ENCODE data around the gene ARHGEF17. TPM values are rescaled to one million over a fixed set of nuclear protein-coding genes. Genes with fewer than 3 reads are reported as not detected.
A peak's percentile ranks its signal among the peaks of the same experiment; 100 is the strongest.

Gene ARHGEF17
- total RNA-seq, 1 donor from 2014 or later: 193 TPM

GRCh38 chr11:73412308-73412707 is 104.2 kb downstream of the ARHGEF17 start:
- H3K4me3 ChIP-seq: no peak overlapping the region
- peaks cover 0 to 7% of the 10 kb centered on the region in 2 donors for H3K4me1 ChIP-seq
- DNase-seq (ENCODE audit: low spot score in 2 of 2): no peak
- H3K9me3 ChIP-seq: no peaks in the 10 kb centered on the region
- no peak overlapping the region for H3K27ac ChIP-seq
- intact Hi-C loops (cut with DNase I): no loop called here
- no peaks in the 10 kb centered on the region for H3K27me3 ChIP-seq
- peaks cover 15 to 30% of the 10 kb centered on the region in 2 donors for H3K36me3 ChIP-seq
- no peak for TF ChIP-seq CTCF (IDR thresholded peaks at IDR 0.05)

- no peak overlapping the region for H3K27ac ChIP-seq
- DNase-seq (ENCODE audit: low spot score in 2 of 2): no peak
- intact Hi-C loops (cut with DNase I): no loop called here
- H3K9me3 ChIP-seq: no peaks in the 10 kb centered on the region
- H3K36me3 ChIP-seq: peaks cover 10 to 23% of the 10 kb centered on the region in 2 donors
- TF ChIP-seq CTCF (IDR thresholded peaks at IDR 0.05): no peak
- H3K4me3 ChIP-seq: no peak overlapping the region
- no peaks in the 10 kb centered on the region for H3K27me3 ChIP-seq
- peaks cover 0 to 7% of the 10 kb centered on the region in 2 donors for H3K4me1 ChIP-seq
These were observed 105.2 kb downstream of the ARHGEF17 start for GRCh38 chr11:73413256-73413655.

GRCh38 chr11:73414977-73415651 is 107.0 kb downstream of the ARHGEF17 start:
- Histone ChIP-seq H3K27ac (peak overlapping the region; percentile 41 to 51), H3K9me3 (no peaks in the 10 kb centered on the region), H3K4me3 (no peak overlapping the region), H3K27me3 (no peaks in the 10 kb centered on the region), H3K4me1 (peaks cover 0 to 7% of the 10 kb centered on the region in 2 donors), H3K36me3 (peaks cover 0 to 20% of the 10 kb centered on the region in 2 donors)
- no peak for DNase-seq (ENCODE audit: low spot score in 2 of 2)
- intact Hi-C loops (cut with DNase I): no loop called here
- no peak for TF ChIP-seq CTCF (IDR thresholded peaks at IDR 0.05)

- Histone ChIP-seq H3K36me3 (peaks cover 0 to 13% of the 10 kb centered on the region in 2 donors), H3K4me1 (peaks cover 0 to 7% of the 10 kb centered on the region in 2 donors), H3K27ac (peak overlapping the region; percentile 41 to 51), H3K9me3 (no peaks in the 10 kb centered on the region), H3K27me3 (no peaks in the 10 kb centered on the region), H3K4me3 (no peak overlapping the region)
- TF ChIP-seq CTCF (IDR thresholded peaks at IDR 0.05): no peak
- intact Hi-C loops (cut with DNase I): no loop called here
- no peak for DNase-seq (ENCODE audit: low spot score in 2 of 2)
These were observed 108.0 kb downstream of the ARHGEF17 start for GRCh38 chr11:73415854-73416615.

- H3K27ac ChIP-seq: no peak overlapping the region
- intact Hi-C loops (cut with DNase I): no loop called here
- no peak for TF ChIP-seq CTCF (IDR thresholded peaks at IDR 0.05)
- no peak for DNase-seq (ENCODE audit: low spot score in 2 of 2)
- peaks cover 0 to 7% of the 10 kb centered on the region in 2 donors for H3K4me1 ChIP-seq
- H3K9me3 ChIP-seq: no peaks in the 10 kb centered on the region
- peaks cover 0 to 9% of the 10 kb centered on the region in 2 donors for H3K36me3 ChIP-seq
- H3K4me3 ChIP-seq: no peak overlapping the region
- H3K27me3 ChIP-seq: no peaks in the 10 kb centered on the region
These were observed 108.7 kb downstream of the ARHGEF17 start for GRCh38 chr11:73416786-73417185.

Other genes with a start within 250 kb of the ARHGEF17 start
- gene FCHSD2, start 166.0 kb upstream of the ARHGEF17 start, total RNA-seq: 16.3 TPM
- 18.3 TPM for gene P2RY2, start 90.0 kb upstream of the ARHGEF17 start, total RNA-seq
- 8.8 TPM for gene P2RY6, start 35.9 kb upstream of the ARHGEF17 start, total RNA-seq
- 25.7 TPM for gene RELT, start 68.1 kb downstream of the ARHGEF17 start, total RNA-seq

Measured in ascending aorta (tissue), 2 donors.